MM.1S (cell line): ENCODE data around the gene ACTN4.
A peak's percentile ranks its signal among the peaks of the same experiment; 100 is the strongest.

Source experiments
- DNase-seq: peaks from one replicate; pipeline ENCODE4 v3.0.0-alpha.2; 2015
- H2AFZ ChIP-seq: fragments of 300-600 bp; sonication (generic); 2 replicates; pipeline ENCODE4 v1.6.0; 2016; ENCODE audit warnings: antibody characterized with exemption, low read length
- H3F3A ChIP-seq: fragments of 300-600 bp; sonication (generic); 2 replicates; pipeline ENCODE4 v1.6.1; 2016; ENCODE audit warnings: mild to moderate bottlenecking, antibody characterized with exemption, low read length, moderate library complexity, mixed read lengths; ENCODE audit not compliant: insufficient read depth
- H3K27ac ChIP-seq: fragments of 300-600 bp; sonication (generic); 2 replicates; pipeline ENCODE4 v1.5.1; 2016; ENCODE audit warnings: mild to moderate bottlenecking, low read length
- H3K27me3 ChIP-seq: fragments of 300-600 bp; sonication (generic); replicated peaks from 2 replicates; pipeline ENCODE4 v1.6.0; 2016; ENCODE audit warnings: low read length; ENCODE audit not compliant: insufficient read depth
- H3K36me3 ChIP-seq: fragments of 300-600 bp; sonication (generic); replicated peaks from 2 replicates; pipeline ENCODE4 v1.6.1; 2016; ENCODE audit warnings: mild to moderate bottlenecking, low read length, mixed read lengths; ENCODE audit not compliant: insufficient read depth
- H3K4me1 ChIP-seq: fragments of 300-600 bp; sonication (generic); 2 replicates; pipeline ENCODE4 v1.6.1; 2016; ENCODE audit warnings: low read length, mixed read lengths
- H3K4me2 ChIP-seq: fragments of 300-600 bp; sonication (generic); 2 replicates; pipeline ENCODE4 v1.6.0; 2016; ENCODE audit warnings: low read depth, low read length
- H3K4me3 ChIP-seq: fragments of 300-600 bp; sonication (generic); 2 replicates; pipeline ENCODE4 v1.5.1; 2016; ENCODE audit warnings: low read length, mixed read lengths
- H3K79me2 ChIP-seq: fragments of 300-600 bp; sonication (generic); 2 replicates; pipeline ENCODE4 v1.6.1; 2016; ENCODE audit warnings: mixed run types, low read length, mixed read lengths
- H3K9ac ChIP-seq: fragments of 300-600 bp; sonication (generic); 2 replicates; pipeline ENCODE4 v1.6.1; 2016; ENCODE audit warnings: low read length, mixed read lengths
- H3K9me2 ChIP-seq: fragments of 300-600 bp; sonication (generic); replicated peaks from 2 replicates; pipeline ENCODE4 v1.6.1; 2016; ENCODE audit warnings: mild to moderate bottlenecking, low read length, mixed read lengths; ENCODE audit not compliant: insufficient read depth
- H3K9me3 ChIP-seq: fragments of 300-600 bp; sonication (generic); replicated peaks from 2 replicates; pipeline ENCODE4 v1.6.1; 2016; ENCODE audit warnings: mild to moderate bottlenecking, low read length, mixed read lengths; ENCODE audit not compliant: insufficient read depth
- H4K20me1 ChIP-seq: fragments of 300-600 bp; sonication (generic); 2 replicates; pipeline ENCODE4 v1.6.1; 2016; ENCODE audit warnings: mild to moderate bottlenecking, low read length, moderate library complexity, mixed read lengths; ENCODE audit not compliant: insufficient read depth
- CTCF ChIP-seq: fragments of 300-600 bp; sonication (generic); IDR thresholded peaks from 2 replicates; pipeline ENCODE4 v1.5.1; 2016; ENCODE audit warnings: antibody characterized with exemption, low read length, mixed read lengths
- EZH2 ChIP-seq: fragments of 300-600 bp; sonication (generic); optimal IDR thresholded peaks from 2 replicates; pipeline ENCODE3; 2017; ENCODE audit warnings: low read depth, mild to moderate bottlenecking, antibody characterized with exemption, low read length, mixed read lengths
- EZH2phosphoT487 ChIP-seq: fragments of 300-600 bp; sonication (generic); IDR thresholded peaks from 2 replicates; pipeline ENCODE4 v1.6.1; 2018; ENCODE audit warnings: antibody characterized with exemption, low read length

The ACTN4 gene

GRCh38 chr19:38617283-38617763 is 30.1 kb upstream of the ACTN4 start:
- peak overlapping the region; percentile 79; the same call in 1 of the 2 replicates for H3K27ac ChIP-seq
- peak overlapping the region; percentile 94 for H3K4me3 ChIP-seq
- H3K9ac ChIP-seq = peak overlapping the region; percentile 74
- H2AFZ ChIP-seq = peak overlapping the region; percentile 83
- no peaks in the 10 kb centered on the region for H3K27me3 ChIP-seq
- DNase-seq = peak; percentile 7
- peaks cover 61% of the 10 kb centered on the region for H3K79me2 ChIP-seq
- no peaks in the 10 kb centered on the region for H4K20me1 ChIP-seq
- H3K4me1 ChIP-seq = peaks cover 16% of the 10 kb centered on the region
- H3K9me3 ChIP-seq = no peaks in the 10 kb centered on the region
- H3K36me3 ChIP-seq = peaks cover 8% of the 10 kb centered on the region
- H3F3A ChIP-seq = peaks cover 13% of the 10 kb centered on the region
- peak overlapping the region; percentile 95 for H3K4me2 ChIP-seq
- no peaks in the 10 kb centered on the region for H3K9me2 ChIP-seq
- no peak for TF ChIP-seq CTCF
- no peak for TF ChIP-seq EZH2phosphoT487

GRCh38 chr19:38617764-38618589 is 29.5 kb upstream of the ACTN4 start, which contains the start of gene MAP4K1:
TSS of gene MAP4K1 (minus strand) at chr19:38617953. CDS start at chr19:38617895, 58 bp downstream.
- peak within 1 kb of the TSS; percentile 83 for H2AFZ ChIP-seq
- peak within 1 kb of the TSS; percentile 79 for H3K27ac ChIP-seq
- peaks cover 8% of the 10 kb centered on the region for H3K36me3 ChIP-seq
- peaks cover 13% of the 10 kb centered on the region for H3F3A ChIP-seq
- H3K4me3 ChIP-seq = peak within 1 kb of the TSS; percentile 94
- TF ChIP-seq EZH2 (no peak), CTCF (no peak), EZH2phosphoT487 (no peak)
- H3K9me3 ChIP-seq = no peaks in the 10 kb centered on the region
- no peaks in the 10 kb centered on the region for H3K27me3 ChIP-seq
- H3K79me2 ChIP-seq = peaks cover 61% of the 10 kb centered on the region
- H3K9me2 ChIP-seq = no peaks in the 10 kb centered on the region
- no peaks in the 10 kb centered on the region for H4K20me1 ChIP-seq
- peak; percentile 89 for DNase-seq
- H3K9ac ChIP-seq = peak within 1 kb of the TSS; percentile 74
- H3K4me1 ChIP-seq = peaks cover 16% of the 10 kb centered on the region
- H3K4me2 ChIP-seq = peak within 1 kb of the TSS; percentile 95

GRCh38 chr19:38618590-38619360 is 28.7 kb upstream of the ACTN4 start, which contains the start of gene EIF3K:
TSS of gene EIF3K (plus strand) at chr19:38619188. CDS start at chr19:38619269, 81 bp downstream.
- Histone ChIP-seq H3F3A (peaks cover 13% of the 10 kb centered on the region), H3K79me2 (peaks cover 64% of the 10 kb centered on the region), H3K9me3 (no peaks in the 10 kb centered on the region), H3K36me3 (peaks cover 11% of the 10 kb centered on the region), H3K4me2 (peak within 1 kb of the TSS; percentile 98), H3K4me1 (peaks cover 16% of the 10 kb centered on the region), H3K27me3 (no peaks in the 10 kb centered on the region), H3K9me2 (no peaks in the 10 kb centered on the region), H3K27ac (peak within 1 kb of the TSS; percentile 79), H3K4me3 (peak within 1 kb of the TSS; percentile 94), H4K20me1 (no peaks in the 10 kb centered on the region; the same call in 1 of the 2 replicates), H3K9ac (peak within 1 kb of the TSS; percentile 82), H2AFZ (peak within 1 kb of the TSS; percentile 83)
- TF ChIP-seq EZH2phosphoT487 (no peak), CTCF (no peak), EZH2 (no peak)
- DNase-seq = peak; percentile 99
